Loucy (cell line): ENCODE measurements around the gene LIX1.

ENCODE experiments used
- H2AFZ ChIP-seq: fragments of 200-600 bp; sonication (generic); 2 replicates; pipeline ENCODE4 v1.6.0; 2016; ENCODE audit warnings: antibody characterized with exemption, mild to moderate bottlenecking, low read length, moderate library complexity
- H3F3A ChIP-seq: fragments of 200-600 bp; 2 replicates; pipeline ENCODE4 v1.6.0; 2016; ENCODE audit warnings: antibody characterized with exemption, low read depth, mild to moderate bottlenecking
- H3K27me3 ChIP-seq: fragments of 200-600 bp; sonication (generic); 2 replicates; pipeline ENCODE4 v1.6.1; 2014; ENCODE audit warnings: low read length, mild to moderate bottlenecking; ENCODE audit not compliant: insufficient read depth, poor library complexity, severe bottlenecking
- H3K36me3 ChIP-seq: fragments of 200-600 bp; sonication (generic); 2 replicates; pipeline ENCODE4 v1.6.1; 2016; ENCODE audit warnings: low read length; ENCODE audit not compliant: insufficient read depth
- H3K4me1 ChIP-seq: fragments of 200-600 bp; sonication (generic); 2 replicates; pipeline ENCODE4 v1.5.1; 2014; ENCODE audit warnings: low read length, mild to moderate bottlenecking; ENCODE audit not compliant: insufficient read depth, poor library complexity, severe bottlenecking
- H3K4me2 ChIP-seq: fragments of 200-600 bp; sonication (generic); 2 replicates; pipeline ENCODE4 v1.6.0; 2014; ENCODE audit warnings: antibody characterized with exemption, low read length, low read depth, mild to moderate bottlenecking; ENCODE audit not compliant: poor library complexity, severe bottlenecking
- H3K4me3 ChIP-seq: fragments of 200-600 bp; sonication (generic); 2 replicates; pipeline ENCODE4 v1.5.1; 2014; ENCODE audit warnings: low read length, mild to moderate bottlenecking, mixed read lengths; ENCODE audit not compliant: poor library complexity, severe bottlenecking
- H3K79me2 ChIP-seq: fragments of 200-600 bp; sonication (generic); 2 replicates; pipeline ENCODE4 v1.6.1; 2014; ENCODE audit warnings: low read length; ENCODE audit not compliant: insufficient read depth
- H3K9ac ChIP-seq: fragments of 200-600 bp; sonication (generic); 2 replicates; pipeline ENCODE4 v1.6.0; 2014; ENCODE audit warnings: mild to moderate bottlenecking, low read depth, low read length, moderate library complexity; ENCODE audit not compliant: poor library complexity, severe bottlenecking
- H3K9me2 ChIP-seq: fragments of 200-600 bp; sonication (generic); replicated peaks from 2 replicates; pipeline ENCODE4 v1.6.1; 2016; ENCODE audit warnings: low read depth, low read length, mixed read lengths
- H3K9me3 ChIP-seq: fragments of 200-600 bp; sonication (generic); 2 replicates; pipeline ENCODE4 v1.6.1; 2014; ENCODE audit warnings: mild to moderate bottlenecking, antibody characterized with exemption, low read length, low read depth; ENCODE audit not compliant: insufficient read depth
- H4K20me1 ChIP-seq: fragments of 200-600 bp; sonication (generic); 2 replicates; pipeline ENCODE4 v1.6.0; 2014; ENCODE audit warnings: antibody characterized with exemption, low read length, mild to moderate bottlenecking; ENCODE audit not compliant: insufficient read depth, poor library complexity, severe bottlenecking
- CTCF ChIP-seq: fragments of 200-600 bp; sonication (generic); conservative IDR thresholded peaks from 2 replicates; pipeline ENCODE4 v1.5.1; 2014; ENCODE audit warnings: mild to moderate bottlenecking, antibody characterized with exemption, low read length
- EZH2phosphoT487 ChIP-seq: fragments of 200-600 bp; IDR thresholded peaks from 2 replicates; pipeline ENCODE4 v1.6.1; 2018; ENCODE audit warnings: antibody characterized with exemption, mild to moderate bottlenecking, moderate library complexity, borderline replicate concordance

LIX1 gene

GRCh38 chr5:97063251-97063650 lies 79.2 kb downstream of the LIX1 start:
- H3K27me3 ChIP-seq: no peaks in the 10 kb centered on the region
- no peaks in the 10 kb centered on the region for H3F3A ChIP-seq
- H3K4me1 ChIP-seq: no peaks in the 10 kb centered on the region
- no peaks in the 10 kb centered on the region for H3K79me2 ChIP-seq
- no peak overlapping the region for H3K4me2 ChIP-seq
- H3K9me3 ChIP-seq: peaks cover 8% of the 10 kb centered on the region; the same call in 1 of the 2 replicates
- H4K20me1 ChIP-seq: no peaks in the 10 kb centered on the region
- H3K9me2 ChIP-seq: no peaks in the 10 kb centered on the region
- no peak overlapping the region for H2AFZ ChIP-seq
- H3K9ac ChIP-seq: no peak overlapping the region
- H3K36me3 ChIP-seq: no peaks in the 10 kb centered on the region
- H3K4me3 ChIP-seq: no peak overlapping the region
- TF ChIP-seq CTCF (no peak), EZH2phosphoT487 (no peak)

DNA sequence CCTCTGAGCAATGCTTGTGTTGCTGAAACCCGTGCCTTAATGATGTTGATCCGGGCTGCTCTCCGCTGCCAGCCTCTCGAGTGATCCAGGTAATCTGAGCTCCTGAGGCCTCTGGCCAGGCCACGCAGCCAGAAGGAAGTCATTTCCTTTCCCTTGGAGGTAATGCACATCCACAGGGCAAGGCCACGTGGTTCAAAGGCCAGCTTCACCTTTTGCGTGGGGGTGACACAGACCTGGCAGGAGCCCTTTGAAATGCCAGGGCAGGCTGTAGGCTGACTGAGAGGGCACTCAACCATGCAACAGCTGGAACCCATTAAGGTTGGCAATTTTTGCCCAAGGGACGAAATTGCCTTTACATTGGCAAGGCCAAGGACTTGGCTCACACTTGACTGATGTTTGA lies 80.4 kb downstream of the LIX1 start:
- no peak overlapping the region for H3K9ac ChIP-seq
- TF ChIP-seq EZH2phosphoT487 (no peak), CTCF (no peak)
- H4K20me1 ChIP-seq: no peaks in the 10 kb centered on the region
- H3K27me3 ChIP-seq: no peaks in the 10 kb centered on the region
- no peaks in the 10 kb centered on the region for H3F3A ChIP-seq
- H3K4me1 ChIP-seq: no peaks in the 10 kb centered on the region
- no peaks in the 10 kb centered on the region for H3K79me2 ChIP-seq
- H2AFZ ChIP-seq: no peak overlapping the region
- H3K4me3 ChIP-seq: no peak overlapping the region
- peaks cover 8% of the 10 kb centered on the region; the same call in 1 of the 2 replicates for H3K9me3 ChIP-seq
- no peaks in the 10 kb centered on the region for H3K36me3 ChIP-seq
- no peaks in the 10 kb centered on the region for H3K9me2 ChIP-seq
- H3K4me2 ChIP-seq: no peak overlapping the region

- H3K27me3 ChIP-seq: no peaks in the 10 kb centered on the region
- no peaks in the 10 kb centered on the region for H4K20me1 ChIP-seq
- H2AFZ ChIP-seq: no peak overlapping the region
- TF ChIP-seq CTCF (no peak), EZH2phosphoT487 (no peak)
- no peaks in the 10 kb centered on the region for H3K79me2 ChIP-seq
- no peaks in the 10 kb centered on the region for H3K9me2 ChIP-seq
- peaks cover 8% of the 10 kb centered on the region; the same call in 1 of the 2 replicates for H3K9me3 ChIP-seq
- no peaks in the 10 kb centered on the region for H3F3A ChIP-seq
- H3K36me3 ChIP-seq: no peaks in the 10 kb centered on the region
- no peak overlapping the region for H3K9ac ChIP-seq
- no peaks in the 10 kb centered on the region for H3K4me1 ChIP-seq
- H3K4me3 ChIP-seq: no peak overlapping the region
- no peak overlapping the region for H3K4me2 ChIP-seq
These were observed 86.1 kb downstream of the LIX1 start for GRCh38 chr5:97056263-97056662.
